CD14-positive monocyte (primary cell): ENCODE data around the gene PAEP. TPM values are rescaled to one million over a fixed set of nuclear protein-coding genes. Genes with fewer than 3 reads are reported as not detected.

ENCODE experiments used
- DNase-seq, 3 donors: peaks; one replicate each; pipeline ENCODE4 v3.0.0-alpha.2; 2011 to 2022
- H2AFZ ChIP-seq: 2 replicates; pipeline ENCODE4 v1.6.0; 2012; ENCODE audit warnings: mild to moderate bottlenecking, low read depth, low read length, inconsistent platforms; ENCODE audit not compliant: insufficient read depth, poor library complexity, severe bottlenecking
- H3K27ac ChIP-seq, 2 donors: 1 replicate in 1 of 2; 2 replicates in 1 of 2; pipeline ENCODE4 v1.5.1; 2012 to 2013; ENCODE audit warnings: low read length in 2 of 2, control low read depth in 1 of 2, inconsistent platforms in 1 of 2, low read depth in 1 of 2, mild to moderate bottlenecking in 1 of 2
- H3K27me3 ChIP-seq, 2 donors: one replicate each; pipeline versions ENCODE4 v1.6.0 to v1.6.1; 2011 to 2013; ENCODE audit warnings: low read length in 2 of 2; ENCODE audit not compliant: control insufficient read depth in 2 of 2, insufficient read depth in 2 of 2
- H3K36me3 ChIP-seq, 2 donors: replicated peaks in 1 of 2; 1 replicate in 1 of 2; 2 replicates in 1 of 2; pipeline versions ENCODE4 v1.5.1 to v1.6.1; 2012 to 2013; ENCODE audit warnings: low read length in 2 of 2, control low read depth in 1 of 2, inconsistent platforms in 1 of 2, mild to moderate bottlenecking in 1 of 2; ENCODE audit not compliant: insufficient read depth in 2 of 2, control insufficient read depth in 1 of 2
- H3K4me1 ChIP-seq, 2 donors: 1 replicate in 1 of 2; 2 replicates in 1 of 2; pipeline versions ENCODE4 v1.5.1 to v1.6.1; 2012 to 2013; ENCODE audit warnings: low read length in 2 of 2, control low read depth in 1 of 2, inconsistent platforms in 1 of 2, mild to moderate bottlenecking in 1 of 2, moderate library complexity in 1 of 2; ENCODE audit not compliant: insufficient read depth in 2 of 2, control insufficient read depth in 1 of 2
- H3K4me2 ChIP-seq: replicated peaks from 2 replicates; pipeline ENCODE3; 2012; ENCODE audit warnings: low read length, moderate library complexity, mild to moderate bottlenecking; ENCODE audit not compliant: poor library complexity, severe bottlenecking; ENCODE audit errors: extremely low read depth
- H3K4me3 ChIP-seq, 3 experiments: fragments of 200-600 bp in 1 of 3; sonication (generic) in 1 of 3; replicated peaks in 1 of 3; 1 replicate in 2 of 3; 2 replicates in 1 of 3; pipeline ENCODE4 v1.5.1; 2011 to 2013; ENCODE audit warnings: low read length in 3 of 3, mild to moderate bottlenecking in 3 of 3, control low read depth in 2 of 3, low read depth in 2 of 3, inconsistent platforms in 1 of 3, moderate library complexity in 1 of 3
- H3K79me2 ChIP-seq: 2 replicates; pipeline ENCODE4 v1.6.0; 2012; ENCODE audit warnings: mild to moderate bottlenecking, control low read depth, inconsistent platforms, low read length, moderate library complexity; ENCODE audit not compliant: insufficient read depth
- H3K9ac ChIP-seq: 2 replicates; pipeline ENCODE4 v1.6.0; 2017; ENCODE audit warnings: low read length, mild to moderate bottlenecking; ENCODE audit not compliant: insufficient read depth, poor library complexity, severe bottlenecking
- H3K9me3 ChIP-seq, 2 donors: replicated peaks in 1 of 2; 1 replicate in 1 of 2; 2 replicates in 1 of 2; pipeline versions ENCODE4 v1.5.1 to v1.6.1; 2012 to 2013; ENCODE audit warnings: low read length in 2 of 2, control low read depth in 1 of 2; ENCODE audit not compliant: control insufficient read depth in 1 of 2, insufficient read depth in 1 of 2
- H4K20me1 ChIP-seq: 2 replicates; pipeline ENCODE4 v1.6.0; 2012; ENCODE audit warnings: mild to moderate bottlenecking, low read length, control low read depth, moderate library complexity; ENCODE audit not compliant: insufficient read depth
- H3K27ac Mint-ChIP-seq, 7 donors: one replicate each; pipeline ENCODE4 v1.8.0; 2020; ENCODE audit warnings: mild to moderate bottlenecking in 7 of 7, mixed read lengths in 7 of 7, moderate library complexity in 6 of 7, inconsistent platforms in 2 of 7
- H3K27me3 Mint-ChIP-seq, 3 donors: one replicate each; pipeline ENCODE4 v1.8.0; 2021 to 2022; ENCODE audit warnings: low read depth in 3 of 3, mild to moderate bottlenecking in 3 of 3, mixed read lengths in 3 of 3, moderate library complexity in 3 of 3, inconsistent platforms in 1 of 3
- H3K36me3 Mint-ChIP-seq, 2 donors: one replicate each; pipeline ENCODE4 v1.8.0; 2020; ENCODE audit warnings: mixed read lengths in 2 of 2, inconsistent platforms in 1 of 2, mild to moderate bottlenecking in 1 of 2
- H3K4me1 Mint-ChIP-seq: one replicate; pipeline ENCODE4 v1.8.0; 2020; ENCODE audit warnings: mild to moderate bottlenecking, mixed read lengths
- H3K4me3 Mint-ChIP-seq, 2 donors: one replicate each; pipeline ENCODE4 v1.8.0; 2020; ENCODE audit warnings: mild to moderate bottlenecking in 2 of 2, mixed read lengths in 2 of 2, moderate library complexity in 1 of 2
- H3K9me3 Mint-ChIP-seq, 7 donors: one replicate each; pipeline ENCODE4 v1.8.0; 2020 to 2022; ENCODE audit warnings: mixed read lengths in 7 of 7, mild to moderate bottlenecking in 6 of 7, moderate library complexity in 6 of 7, inconsistent platforms in 2 of 7
- WGBS: methylation state at CpG from one replicate; pipeline ENCODE4 v1.1.5; 2013; ENCODE audit warnings: missing lambda C conversion rate; ENCODE audit not compliant: insufficient coverage; 5-methylcytosine and 5-hydroxymethylcytosine counted together
- intact Hi-C, 2 donors: fragments of 100-400 bp; cut with micrococcal nuclease; formaldehyde crosslinking; loops; one replicate each; pipeline versions ENCODE4 v1.15.0 to v1.15.1; 2023
- polyA plus RNA-seq, 3 donors: library from polyadenylated mRNA; depleted of rRNA in 1 of 3; unstranded in 2 of 3; stranded (reverse) in 1 of 3; fragments of 300-500 nt in 2 of 3; fragments of >200 nt in 1 of 3; fragmentation: Illumina TruSeq in 2 of 3; gene quantifications; 1 replicate in 2 of 3; 2 replicates in 1 of 3; pipeline ENCODE4 v1.2.3, GENCODE V29; 2012 to 2021
- TF ChIP-seq, protein P1 (sequence below): fragments of 200-600 bp; IDR thresholded peaks from one replicate; pipeline ENCODE4 v1.8.0; 2022; ENCODE audit warnings: antibody characterized with exemption, mild to moderate bottlenecking

PAEP gene
- polyA plus RNA-seq, 3 donors: not detected

DNA sequence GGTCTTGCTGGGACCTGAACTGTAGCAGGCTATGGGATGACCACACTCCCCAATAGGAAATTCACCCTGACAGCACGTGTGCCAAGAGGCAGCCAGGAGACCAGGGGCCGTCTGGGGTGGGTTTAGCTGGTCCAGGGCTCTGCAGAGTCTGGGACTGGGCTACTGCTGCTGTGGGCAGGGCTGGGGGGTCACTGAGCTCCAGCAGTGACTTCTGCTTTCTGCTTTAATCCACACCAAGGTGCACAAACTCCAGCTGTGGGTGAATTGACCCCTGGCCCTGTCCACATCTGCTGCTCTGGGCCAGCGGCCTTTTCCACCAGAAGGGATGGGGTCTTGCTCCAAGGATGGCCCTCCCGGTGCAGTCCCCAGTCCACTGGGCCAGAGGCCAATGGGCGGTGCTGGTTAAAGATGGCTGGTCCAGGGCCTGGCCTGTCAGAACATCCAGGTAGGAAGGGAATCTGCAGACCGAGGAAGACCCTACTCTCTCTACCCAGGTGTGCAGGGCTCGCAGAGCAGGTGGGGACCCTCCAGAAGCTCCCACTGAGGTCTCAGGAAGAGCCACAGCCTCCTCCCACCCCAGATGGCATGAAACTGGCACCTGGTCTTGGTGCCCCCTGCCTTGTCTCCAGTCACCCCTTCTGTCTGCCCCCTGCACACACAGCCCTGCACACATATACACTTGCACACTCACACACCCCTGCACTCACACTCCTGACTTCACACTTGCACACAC lies 49.8 kb downstream of the PAEP start:
- peak overlapping the region in 1 of 2 donors; percentile 4 for H3K4me3 Mint-ChIP-seq
- TF ChIP-seq, protein P1, sequence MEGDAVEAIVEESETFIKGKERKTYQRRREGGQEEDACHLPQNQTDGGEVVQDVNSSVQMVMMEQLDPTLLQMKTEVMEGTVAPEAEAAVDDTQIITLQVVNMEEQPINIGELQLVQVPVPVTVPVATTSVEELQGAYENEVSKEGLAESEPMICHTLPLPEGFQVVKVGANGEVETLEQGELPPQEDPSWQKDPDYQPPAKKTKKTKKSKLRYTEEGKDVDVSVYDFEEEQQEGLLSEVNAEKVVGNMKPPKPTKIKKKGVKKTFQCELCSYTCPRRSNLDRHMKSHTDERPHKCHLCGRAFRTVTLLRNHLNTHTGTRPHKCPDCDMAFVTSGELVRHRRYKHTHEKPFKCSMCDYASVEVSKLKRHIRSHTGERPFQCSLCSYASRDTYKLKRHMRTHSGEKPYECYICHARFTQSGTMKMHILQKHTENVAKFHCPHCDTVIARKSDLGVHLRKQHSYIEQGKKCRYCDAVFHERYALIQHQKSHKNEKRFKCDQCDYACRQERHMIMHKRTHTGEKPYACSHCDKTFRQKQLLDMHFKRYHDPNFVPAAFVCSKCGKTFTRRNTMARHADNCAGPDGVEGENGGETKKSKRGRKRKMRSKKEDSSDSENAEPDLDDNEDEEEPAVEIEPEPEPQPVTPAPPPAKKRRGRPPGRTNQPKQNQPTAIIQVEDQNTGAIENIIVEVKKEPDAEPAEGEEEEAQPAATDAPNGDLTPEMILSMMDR: no peak
- Histone ChIP-seq H2AFZ (no peak overlapping the region), H3K36me3 (no peaks in the 10 kb centered on the region), H3K4me1 (no peaks in the 10 kb centered on the region), H3K79me2 (no peaks in the 10 kb centered on the region), H3K27ac (no peak overlapping the region), H3K4me3 (no peak overlapping the region), H3K9ac (no peak overlapping the region), H3K9me3 (no peaks in the 10 kb centered on the region), H3K27me3 (no peaks in the 10 kb centered on the region), H3K4me2 (no peak overlapping the region), H4K20me1 (no peaks in the 10 kb centered on the region)
- no peaks in the 10 kb centered on the region for H3K36me3 Mint-ChIP-seq
- intact Hi-C loops: no loop called here
- no peaks in the 10 kb centered on the region for H3K4me1 Mint-ChIP-seq
- H3K27ac Mint-ChIP-seq: no peak overlapping the region
- 87% methylated on average over 3 of the region's 7 CpGs for WGBS
- peaks cover 2 to 6% (median 5%) of the 10 kb centered on the region in 3 donors for H3K27me3 Mint-ChIP-seq
- DNase-seq: no peak
- H3K9me3 Mint-ChIP-seq: peaks cover 0 to 7% (median 2%) of the 10 kb centered on the region in 7 donors

DNA sequence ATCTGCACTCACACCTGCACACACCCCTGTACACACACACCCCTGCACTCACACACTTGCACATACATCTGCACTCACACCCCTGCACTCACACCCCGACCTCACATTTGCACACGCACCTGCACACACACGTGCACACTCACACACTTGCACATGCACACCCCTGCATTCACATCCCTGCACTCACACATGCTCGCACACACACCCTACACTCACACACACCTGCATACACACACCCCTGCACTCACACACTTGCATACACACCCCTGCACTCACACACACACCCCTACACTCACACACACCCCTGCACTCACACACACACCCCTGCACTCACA lies 50.3 kb downstream of the PAEP start:
- intact Hi-C loops: no loop called here
- no peaks in the 10 kb centered on the region for H3K9me3 ChIP-seq
- H3K27ac ChIP-seq: no peak overlapping the region
- 20% methylated on average over 4 of the region's 4 CpGs for WGBS
- H3K79me2 ChIP-seq: no peaks in the 10 kb centered on the region
- Mint-ChIP-seq H3K4me3 (peak overlapping the region in 1 of 2 donors; percentile 4), H3K36me3 (no peaks in the 10 kb centered on the region), H3K27ac (no peak overlapping the region), H3K4me1 (no peaks in the 10 kb centered on the region), H3K9me3 (peaks cover 0 to 7% (median 2%) of the 10 kb centered on the region in 7 donors), H3K27me3 (peaks cover 2 to 6% (median 5%) of the 10 kb centered on the region in 3 donors)
- H2AFZ ChIP-seq: no peak overlapping the region
- DNase-seq: no peak
- H3K9ac ChIP-seq: no peak overlapping the region
- H3K4me2 ChIP-seq: no peak overlapping the region
- H3K36me3 ChIP-seq: no peaks in the 10 kb centered on the region
- TF ChIP-seq, protein P1: no peak
- H3K27me3 ChIP-seq: no peaks in the 10 kb centered on the region
- H4K20me1 ChIP-seq: no peaks in the 10 kb centered on the region
- no peak overlapping the region for H3K4me3 ChIP-seq
- no peaks in the 10 kb centered on the region for H3K4me1 ChIP-seq
